ENCODE measurements around the gene CORO1A.

- no peak for TF ChIP-seq POLR2A (IDR thresholded peaks at IDR 0.05; ENCODE audit: low read depth)
- no peak for TF ChIP-seq CTCF (IDR thresholded peaks at IDR 0.05)
- TF ChIP-seq EP300 (IDR thresholded peaks at IDR 0.05) = no peak
Measured at GRCh38 chr16:30142672-30143346, 40.6 kb upstream of the CORO1A start.

Data from esophagus muscularis mucosa (tissue), 4 donors.